NOMO-1 treated with DMSO at 0.1 percent for 48 hours (cell line): Measurements from ENCODE around the gene LRBA.

Source experiments
- DNase-seq: peaks from one replicate; lab custom pipeline; 2025; ENCODE audit not compliant: unreplicated experiment; lab: John Stamatoyannopoulos, UW

The LRBA gene

DNA sequence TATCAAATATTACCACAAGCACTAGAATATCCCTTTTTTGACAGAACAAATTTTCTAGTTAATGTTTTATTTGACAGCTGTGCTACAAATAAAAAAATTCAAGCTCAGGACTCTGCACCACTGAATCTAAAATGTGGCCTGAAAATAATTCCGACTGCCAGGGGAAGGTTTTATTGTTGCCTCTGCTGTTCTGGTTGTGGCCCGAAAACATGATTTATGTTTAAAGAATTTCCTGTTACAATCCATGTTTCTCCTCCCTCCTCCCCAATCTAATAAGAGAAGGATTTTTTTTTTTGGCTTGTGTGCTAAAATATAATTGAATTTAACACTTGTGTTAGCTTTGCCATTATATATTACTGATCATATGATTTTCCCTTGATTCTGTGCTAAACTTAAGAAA lies 709.1 kb downstream of the LRBA start:
- no peak for DNase-seq

GRCh38 chr4:150302553-150302952 lies 712.5 kb downstream of the LRBA start:
- peak; percentile 75 for DNase-seq

DNA sequence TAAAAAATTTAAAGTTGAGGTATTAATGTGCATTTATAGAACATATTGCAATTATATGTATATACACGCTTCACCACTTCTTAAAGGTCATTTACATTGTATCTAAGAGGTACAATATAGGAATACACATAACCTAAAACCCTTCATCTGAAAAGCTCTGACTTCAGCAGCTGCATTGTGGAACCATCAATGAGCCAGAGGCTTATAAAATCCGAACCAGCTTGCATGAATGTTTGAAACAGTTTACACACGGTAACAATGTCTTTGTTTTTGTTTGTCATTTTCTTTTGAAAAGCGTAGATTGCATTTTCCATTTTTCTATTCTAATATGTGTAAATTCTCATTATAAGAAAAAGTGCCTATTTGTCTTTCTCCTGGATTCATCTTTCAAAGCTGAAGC lies 715.3 kb downstream of the LRBA start:
- no peak for DNase-seq

GRCh38 chr4:150297861-150298474 lies 717.1 kb downstream of the LRBA start:
- DNase-seq = peak; percentile 5

DNA sequence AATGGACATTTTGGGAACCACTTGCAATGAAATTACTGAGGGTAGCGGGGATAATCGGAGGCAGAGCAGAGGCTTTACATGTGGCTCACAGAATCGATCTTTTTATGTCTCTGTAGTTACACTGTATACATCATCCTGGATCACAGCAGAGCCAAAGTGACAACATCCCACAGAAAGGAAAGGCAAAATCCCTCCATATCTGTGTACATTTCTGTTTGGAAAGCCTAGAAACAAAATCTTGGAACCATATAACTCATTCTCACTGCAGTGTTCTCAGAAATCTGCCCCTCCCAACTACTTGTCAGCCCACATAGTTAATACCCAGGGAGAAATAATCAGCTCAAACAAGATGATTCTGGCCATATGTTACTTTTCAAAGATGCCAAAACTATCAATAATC lies 725.2 kb downstream of the LRBA start:
- DNase-seq = no peak

DNA sequence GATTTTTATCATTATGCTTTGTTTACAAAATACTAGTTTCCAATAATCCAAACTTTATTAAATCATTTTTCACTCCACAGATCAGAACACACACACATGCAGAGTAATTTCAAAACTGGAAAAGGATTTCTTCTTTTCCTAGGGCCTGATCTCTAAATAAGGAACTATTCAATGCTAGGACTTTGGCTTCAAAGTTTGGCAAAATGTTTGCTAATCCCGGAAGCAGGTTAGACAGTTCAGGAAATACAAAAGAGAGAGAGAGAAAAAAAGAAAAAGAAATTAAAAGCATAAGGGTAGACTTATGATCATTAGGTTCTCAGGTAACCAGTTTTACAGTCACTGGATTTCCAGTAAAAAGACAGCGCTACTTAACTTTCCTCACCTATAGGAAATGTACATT lies 725.9 kb downstream of the LRBA start:
- no peak for DNase-seq

DNA sequence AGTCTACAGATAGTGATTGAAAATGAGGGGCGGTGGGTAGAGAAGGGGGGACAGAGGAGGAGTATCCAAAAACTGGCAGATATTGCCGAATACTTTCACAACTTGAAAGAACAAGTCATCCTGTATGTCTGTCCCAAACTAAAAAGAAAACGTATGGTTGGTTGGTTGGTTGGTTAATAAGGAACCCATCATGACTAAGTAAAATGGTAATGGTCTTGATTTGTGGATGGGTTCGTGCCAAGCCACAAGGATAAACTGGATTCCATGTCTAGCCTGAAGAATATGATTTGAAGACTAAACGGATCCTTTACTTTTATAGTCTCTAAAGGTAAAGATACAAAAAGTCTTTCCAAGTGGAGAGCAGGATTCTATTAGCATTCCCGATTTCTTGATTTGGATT lies 728.4 kb downstream of the LRBA start:
- DNase-seq = no peak

DNA sequence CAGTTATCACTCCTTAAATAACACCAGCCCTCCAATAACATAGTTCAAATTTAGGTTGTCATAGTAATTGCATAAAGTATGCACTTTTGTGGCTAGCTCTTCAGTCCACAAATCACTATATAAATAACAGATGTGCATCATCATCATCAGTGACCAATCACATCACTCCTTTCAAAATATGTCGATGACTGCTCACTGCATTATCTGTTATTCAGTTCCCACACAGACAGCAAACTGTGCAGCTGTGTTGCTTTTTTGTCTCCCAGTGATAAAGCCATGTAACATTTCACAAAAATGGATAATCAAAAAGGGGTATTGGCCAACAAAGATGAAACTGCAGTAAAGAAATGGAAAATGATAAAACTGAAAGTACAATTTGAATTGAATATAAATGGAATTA lies 731.4 kb downstream of the LRBA start:
- DNase-seq = no peak

DNA sequence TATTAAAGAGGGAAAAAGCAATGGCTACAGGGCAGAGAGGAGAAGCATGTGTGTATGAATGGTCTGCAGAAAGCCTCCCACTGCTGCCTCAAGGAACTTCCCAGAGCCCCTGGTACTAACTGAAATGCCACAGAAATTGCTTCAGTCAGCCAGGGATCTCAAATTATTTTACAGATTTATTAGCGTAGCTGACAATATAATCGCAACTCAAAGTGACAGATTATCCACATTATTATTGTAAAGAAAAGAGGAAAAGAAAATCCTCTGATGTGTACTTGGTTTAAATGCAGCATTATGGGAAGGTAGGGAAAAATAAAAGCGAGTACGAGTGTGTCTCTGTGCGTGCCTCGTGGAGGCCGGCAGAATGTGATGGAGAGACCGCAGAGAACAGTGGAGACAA lies 734.1 kb downstream of the LRBA start:
- no peak for DNase-seq

DNA sequence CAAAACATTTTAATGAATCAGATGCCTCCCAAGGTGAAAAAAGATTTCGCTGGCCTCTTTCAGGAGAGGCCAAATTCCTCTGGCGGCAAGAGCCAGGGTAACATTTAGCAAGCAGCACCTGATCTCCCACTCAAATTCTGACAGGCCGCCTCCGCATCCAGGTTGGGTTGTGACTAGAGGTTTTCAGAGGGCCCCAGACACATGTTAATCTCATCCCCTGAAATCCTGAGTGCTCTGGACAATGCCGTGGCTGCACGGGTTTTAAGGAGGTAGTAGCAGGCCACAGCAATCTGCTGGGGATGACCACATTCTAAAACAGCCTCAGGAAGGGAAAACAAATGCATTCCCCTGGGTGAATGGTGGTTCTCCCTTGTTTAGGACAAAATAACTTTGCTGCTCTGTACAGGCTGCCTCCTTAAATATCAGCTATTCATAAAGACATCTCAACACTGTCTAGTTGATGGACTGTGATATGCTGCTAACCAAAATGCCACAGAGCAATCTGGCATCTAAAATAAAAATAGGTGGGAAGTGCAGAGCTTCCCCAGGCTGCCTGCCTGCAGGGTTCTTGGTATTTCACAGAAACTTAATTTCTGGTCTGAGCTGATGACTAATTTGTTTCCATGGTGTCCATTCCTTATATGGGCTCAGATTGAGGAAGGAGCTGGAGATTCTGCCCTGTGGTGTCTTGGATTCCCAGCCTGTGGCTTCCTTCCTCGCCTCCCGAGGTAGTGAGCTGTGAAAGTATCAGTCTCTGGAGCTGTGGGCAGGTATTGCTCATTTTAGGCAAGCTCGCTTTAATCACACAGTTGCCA lies 734.8 kb downstream of the LRBA start:
- peak; percentile 13 for DNase-seq

- no peak for DNase-seq
Observed at GRCh38 chr4:150278206-150278605, 736.9 kb downstream of the LRBA start.

DNA sequence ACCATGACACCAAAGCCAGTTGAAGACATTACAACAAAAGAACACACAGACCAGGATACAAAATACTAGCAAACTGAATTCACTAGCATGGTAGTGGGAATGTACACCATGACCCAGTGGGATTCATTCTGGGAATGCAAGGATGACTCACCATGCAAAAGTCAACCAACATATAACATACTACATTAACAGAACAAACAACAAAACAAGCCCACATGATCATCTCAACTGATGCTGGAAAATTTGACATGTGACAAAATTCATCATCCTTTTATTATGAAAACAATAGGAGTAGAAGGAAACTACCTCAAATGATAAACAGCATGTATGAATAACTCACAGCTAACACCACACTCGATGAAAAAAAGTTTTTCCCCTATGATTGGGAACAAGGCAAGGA lies 746.6 kb downstream of the LRBA start:
- no peak for DNase-seq

- no peak for DNase-seq
Observed at GRCh38 chr4:150265806-150266205, 749.3 kb downstream of the LRBA start.

GRCh38 chr4:150264595-150265161 lies 750.4 kb downstream of the LRBA start:
- no peak for DNase-seq

GRCh38 chr4:150262611-150263010 lies 752.5 kb downstream of the LRBA start:
- no peak for DNase-seq

GRCh38 chr4:150261571-150261970 lies 753.5 kb downstream of the LRBA start:
- DNase-seq = no peak

- DNase-seq = no peak
Observed at GRCh38 chr4:150259861-150260567, 755.1 kb downstream of the LRBA start.

DNA sequence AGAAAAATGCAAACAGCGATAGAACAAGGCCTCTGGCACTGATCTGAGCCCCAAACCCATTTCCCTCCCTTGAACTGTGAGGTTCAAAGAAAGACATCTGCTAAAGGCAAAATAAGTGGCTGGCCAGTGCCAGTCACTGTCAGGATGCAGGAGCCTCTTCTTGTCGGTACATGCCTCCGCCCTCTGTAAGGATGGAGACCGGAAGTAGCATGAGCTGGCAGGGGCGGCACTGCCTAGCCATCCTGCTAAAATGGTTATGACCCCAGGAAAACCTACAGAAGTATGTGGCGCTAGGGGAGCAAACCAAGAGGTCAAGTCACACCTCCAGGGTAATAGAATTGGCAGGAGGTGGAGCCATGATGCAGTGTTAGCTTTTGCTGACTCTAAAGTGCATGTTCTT lies 756.5 kb downstream of the LRBA start:
- no peak for DNase-seq

DNA sequence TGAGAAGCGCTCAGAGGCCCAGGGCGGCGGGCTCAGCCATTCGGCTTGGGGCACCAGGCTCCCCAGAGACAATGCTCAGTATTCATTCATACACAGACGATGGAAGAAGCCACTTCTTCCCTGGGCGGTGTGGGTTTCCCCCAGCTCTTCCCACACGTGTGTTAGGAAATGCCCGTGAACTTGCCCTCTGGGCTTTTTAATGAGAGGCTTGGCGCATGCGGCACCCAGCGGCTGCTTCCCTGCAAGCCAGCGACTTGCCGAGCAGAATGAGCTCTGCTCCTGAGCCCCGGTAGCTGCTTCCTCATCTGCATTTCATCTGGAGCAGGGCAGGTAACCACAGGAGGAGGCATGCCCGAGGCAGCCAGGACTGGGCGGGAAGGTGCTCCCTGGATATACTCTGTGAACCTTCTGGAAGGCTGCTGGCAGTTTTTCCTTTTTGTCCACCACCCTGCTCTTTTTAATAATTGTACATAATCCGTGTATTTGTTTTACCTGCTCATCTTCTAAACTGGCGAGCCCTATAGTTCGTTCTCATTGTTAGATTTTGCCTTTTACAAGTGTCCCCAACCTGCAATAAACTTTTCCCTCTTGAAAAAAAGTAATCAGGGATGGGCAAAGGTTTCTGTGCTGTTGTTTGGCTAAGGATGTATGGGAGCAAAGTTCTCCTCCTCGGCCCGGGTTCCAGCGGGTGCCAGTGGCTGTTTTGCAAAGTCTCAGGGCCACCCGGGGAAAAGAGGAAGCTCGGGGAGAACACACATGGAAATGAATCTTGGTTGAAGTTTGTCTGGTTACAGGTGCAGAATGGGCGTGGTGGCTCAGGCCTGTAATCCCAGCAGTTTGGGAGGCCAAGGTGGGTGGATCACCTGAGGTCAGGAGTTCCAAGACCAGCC lies 758.0 kb downstream of the LRBA start:
- DNase-seq = no peak

DNA sequence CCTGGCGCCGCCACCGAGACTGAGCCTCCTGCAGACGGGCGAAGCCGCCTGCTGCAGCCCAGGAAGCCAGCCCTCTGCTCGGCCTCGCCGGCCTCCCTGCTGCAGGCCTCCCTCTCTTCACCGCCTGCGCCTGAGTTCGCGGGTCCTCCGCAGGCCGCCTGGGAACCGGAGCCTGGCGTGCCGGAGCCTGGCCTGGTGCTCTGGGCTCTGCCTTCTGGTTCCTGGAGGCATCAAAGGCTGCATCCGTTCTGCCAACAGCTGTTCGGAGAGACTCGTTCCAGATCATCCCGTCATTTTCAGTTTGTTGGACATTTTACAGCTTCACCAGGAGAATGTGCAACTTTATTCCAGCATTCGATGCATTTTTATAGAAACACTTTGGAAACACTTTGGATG lies 758.9 kb downstream of the LRBA start:
- no peak for DNase-seq
